ENCODE measurements around the gene UBXN10. TPM values are rescaled to one million over a fixed set of nuclear protein-coding genes. Genes with fewer than 3 reads are reported as not detected.
"Not testable (repeated sequence)": the region's sequence is repeated elsewhere in the genome, so short reads cannot be mapped to it uniquely, and the experiment has no call there.

UBXN10 gene
- total and polyA plus RNA-seq, 12 donors = 0.16 to 4.0 (median 1.5) TPM

DNA sequence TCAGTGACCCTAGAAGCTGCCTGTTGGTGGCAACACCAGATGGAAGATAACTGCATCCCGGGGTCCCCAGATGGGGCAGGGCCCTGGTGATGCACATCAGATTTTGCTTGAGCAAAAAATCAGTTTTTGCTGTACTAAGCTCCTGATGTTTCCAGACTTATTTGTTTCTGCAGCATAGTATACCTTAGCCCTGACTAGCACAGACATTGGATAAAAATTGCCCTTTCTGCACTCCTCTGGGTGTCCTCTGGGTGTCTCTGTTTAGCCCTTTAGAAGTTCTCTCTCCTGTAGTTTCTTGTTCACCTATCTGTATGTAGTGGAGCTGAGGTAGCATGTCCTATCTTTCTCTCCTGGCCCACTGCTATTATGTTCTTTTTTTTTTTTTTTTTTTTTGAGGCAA, 30.7 kb downstream of the UBXN10 start:
- 75 to 88% methylated on average over 1 of the region's 1 CpG for WGBS, 2 donors

DNA sequence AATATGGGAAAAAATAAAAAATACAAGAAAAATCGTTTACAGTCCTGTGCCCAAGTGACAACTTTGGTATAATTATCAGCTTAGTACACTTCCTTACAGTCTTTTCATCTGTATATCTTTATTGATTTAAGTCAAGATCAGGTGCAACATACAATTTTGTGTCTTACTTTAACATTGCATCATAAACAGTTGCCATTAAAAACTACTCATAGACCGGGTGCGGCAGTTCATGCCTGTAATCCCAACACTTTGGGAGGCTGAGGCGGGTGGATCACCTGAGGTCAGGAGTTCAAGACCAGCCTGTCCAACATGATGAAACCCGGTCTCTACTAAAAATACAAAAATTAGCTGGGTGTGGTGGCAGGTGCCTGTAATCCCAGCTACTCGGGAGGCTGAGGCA, 33.2 kb downstream of the UBXN10 start:
- DNase-seq, H3K27ac ChIP-seq, H3K9me3 ChIP-seq, H3K36me3 ChIP-seq, H3K4me1 ChIP-seq, H3K4me3 ChIP-seq, ATAC-seq: not testable (repeated sequence)
- peaks cover 0 to 33% (median 19%) of the 10 kb centered on the region in 7 donors for H3K27me3 ChIP-seq
- WGBS, 2 donors = 86 to 87% methylated on average over 6 of the region's 6 CpGs
- intact Hi-C loops (cut with DNase I) = loop anchor here in 1 of 10 donors (10.0 kb wide), 1 partner anchor 146 kb away; no protein-coding TSS in a partner anchor

More for the DNA sequence above, 30.7 kb downstream of the UBXN10 start:
- H3K9me3 ChIP-seq = no peaks in the 10 kb centered on the region
- no peaks in the 10 kb centered on the region for H3K36me3 ChIP-seq
- intact Hi-C loops (cut with DNase I) = loop anchor here in 1 of 10 donors (10.0 kb wide), 1 partner anchor 148 kb away; no protein-coding TSS in a partner anchor
- no peak overlapping the region for H3K4me3 ChIP-seq
- DNase-seq (no peak), ATAC-seq (no peak)
- H3K27ac ChIP-seq = no peak overlapping the region
- H3K4me1 ChIP-seq = peaks cover 0 to 11% (median 8%) of the 10 kb centered on the region in 9 donors
- TF ChIP-seq, protein P1, sequence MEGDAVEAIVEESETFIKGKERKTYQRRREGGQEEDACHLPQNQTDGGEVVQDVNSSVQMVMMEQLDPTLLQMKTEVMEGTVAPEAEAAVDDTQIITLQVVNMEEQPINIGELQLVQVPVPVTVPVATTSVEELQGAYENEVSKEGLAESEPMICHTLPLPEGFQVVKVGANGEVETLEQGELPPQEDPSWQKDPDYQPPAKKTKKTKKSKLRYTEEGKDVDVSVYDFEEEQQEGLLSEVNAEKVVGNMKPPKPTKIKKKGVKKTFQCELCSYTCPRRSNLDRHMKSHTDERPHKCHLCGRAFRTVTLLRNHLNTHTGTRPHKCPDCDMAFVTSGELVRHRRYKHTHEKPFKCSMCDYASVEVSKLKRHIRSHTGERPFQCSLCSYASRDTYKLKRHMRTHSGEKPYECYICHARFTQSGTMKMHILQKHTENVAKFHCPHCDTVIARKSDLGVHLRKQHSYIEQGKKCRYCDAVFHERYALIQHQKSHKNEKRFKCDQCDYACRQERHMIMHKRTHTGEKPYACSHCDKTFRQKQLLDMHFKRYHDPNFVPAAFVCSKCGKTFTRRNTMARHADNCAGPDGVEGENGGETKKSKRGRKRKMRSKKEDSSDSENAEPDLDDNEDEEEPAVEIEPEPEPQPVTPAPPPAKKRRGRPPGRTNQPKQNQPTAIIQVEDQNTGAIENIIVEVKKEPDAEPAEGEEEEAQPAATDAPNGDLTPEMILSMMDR (IDR thresholded peaks at IDR 0.05) = peak in 2 of 9 donors; percentile 15 to 34
- H3K27me3 ChIP-seq = peaks cover 0 to 46% (median 24%) of the 10 kb centered on the region in 7 donors

DNA sequence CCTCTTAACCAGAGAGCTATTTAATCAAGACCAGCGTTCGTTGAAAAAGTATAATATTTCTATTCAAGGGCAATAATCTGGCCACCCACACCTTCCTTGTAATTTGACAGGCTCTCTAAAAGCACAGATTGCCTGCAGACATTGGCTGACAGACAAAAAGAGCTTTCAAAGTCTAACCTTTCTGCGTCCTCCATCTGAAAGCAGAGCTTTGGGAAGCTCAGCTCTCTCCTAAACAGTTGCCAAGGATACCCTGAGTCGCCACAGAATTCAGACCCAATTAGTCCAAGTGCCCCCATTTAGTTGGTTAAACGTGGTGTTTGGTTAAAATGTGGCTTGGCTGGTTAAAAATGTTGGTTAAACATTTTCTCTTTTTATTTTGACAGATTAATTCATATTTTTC, 34.1 kb downstream of the UBXN10 start:
- Histone ChIP-seq H3K27me3 (peaks cover 0 to 33% (median 19%) of the 10 kb centered on the region in 7 donors), H3K36me3 (no peaks in the 10 kb centered on the region), H3K4me1 (peaks cover 0 to 4% (median 0%) of the 10 kb centered on the region in 9 donors), H3K9me3 (no peaks in the 10 kb centered on the region), H3K4me3 (no peak overlapping the region), H3K27ac (peak overlapping the region in 1 of 10 donors; percentile 15)
- DNase-seq = no peak
- 42 to 48% methylated on average over 5 of the region's 5 CpGs for WGBS, 2 donors
- intact Hi-C loops (cut with DNase I) = loop anchor here in 1 of 10 donors (10.0 kb wide), 1 partner anchor 145 kb away; no protein-coding TSS in a partner anchor
- ATAC-seq = peak in 1 of 8 donors; percentile 27
- TF ChIP-seq, protein P1 (IDR thresholded peaks at IDR 0.05) = no peak

DNA sequence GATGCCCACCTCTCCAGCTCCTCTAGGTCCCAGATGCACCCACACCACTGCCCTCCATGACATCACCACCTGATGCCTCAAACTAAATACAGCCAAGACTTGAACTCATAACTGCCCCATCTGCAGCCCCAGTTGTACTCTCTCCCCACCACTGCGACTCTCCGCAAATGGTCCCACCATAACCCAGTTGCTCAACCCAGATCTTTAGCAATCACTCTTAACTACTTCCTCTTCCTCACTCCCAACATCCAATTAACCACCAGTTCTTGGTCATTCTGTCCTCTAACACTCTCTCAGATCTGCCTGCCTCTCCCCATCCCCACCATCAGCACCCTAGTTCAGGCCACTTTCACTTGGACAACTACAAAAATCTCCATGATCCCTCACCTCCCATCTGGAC, 37.2 kb downstream of the UBXN10 start:
- H3K9me3 ChIP-seq = no peaks in the 10 kb centered on the region
- H3K27ac ChIP-seq = no peak overlapping the region
- H3K27me3 ChIP-seq = peaks cover 0 to 47% (median 39%) of the 10 kb centered on the region in 7 donors
- H3K36me3 ChIP-seq = no peaks in the 10 kb centered on the region
- no peak overlapping the region for H3K4me3 ChIP-seq
- TF ChIP-seq, protein P1 (IDR thresholded peaks at IDR 0.05) = no peak
- intact Hi-C loops (cut with DNase I) = loop anchor here in 1 of 10 donors (10.0 kb wide), 1 partner anchor 142 kb away; no protein-coding TSS in a partner anchor
- 95 to 98% methylated on average over 2 of the region's 2 CpGs for whole genome bisulfite sequencing, 2 donors
- DNase-seq (no peak), ATAC-seq (no peak)
- peaks cover 0 to 4% (median 0%) of the 10 kb centered on the region in 9 donors for H3K4me1 ChIP-seq

Data from heart right ventricle (tissue), 16 donors.